SK-N-MC (cell line): ENCODE results near the gene AKAP13.

Experiments
- DNase-seq: peaks from one replicate; pipeline ENCODE4 v3.0.0-alpha.2; 2011; ENCODE audit warnings: low read depth, low spot score
- H3K27ac ChIP-seq: fragments of 200-600 bp; sonication (generic); 2 replicates; pipeline ENCODE4 v1.5.1; 2016; ENCODE audit warnings: mixed run types
- H3K36me3 ChIP-seq: fragments of 200-600 bp; sonication (generic); 2 replicates; pipeline ENCODE4 v1.6.1; 2017; ENCODE audit warnings: antibody characterized with exemption, low read length, mixed read lengths; ENCODE audit not compliant: insufficient read depth
- H3K4me3 ChIP-seq: fragments of 200-600 bp; sonication (generic); 2 replicates; pipeline ENCODE4 v1.5.1; 2016
- H3K9ac ChIP-seq: fragments of 200-600 bp; sonication (generic); 2 replicates; pipeline ENCODE4 v1.8.0; 2017; ENCODE audit warnings: mixed run types, mixed read lengths; ENCODE audit not compliant: insufficient read length
- H3K9me3 ChIP-seq: fragments of 200-600 bp; sonication (generic); 2 replicates; pipeline ENCODE4 v1.6.1; 2017; ENCODE audit warnings: low read depth, mild to moderate bottlenecking, antibody characterized with exemption, low read length, moderate library complexity, mixed read lengths
- EZH2 ChIP-seq: fragments of 200-600 bp; sonication (generic); IDR thresholded peaks from one replicate; pipeline ENCODE4 v1.6.1; 2017; ENCODE audit warnings: antibody characterized with exemption
- FOXP2 ChIP-seq: optimal IDR thresholded peaks from 2 replicates; pipeline ENCODE3; 2011; ENCODE audit warnings: mild to moderate bottlenecking, moderate library complexity; ENCODE audit not compliant: insufficient read depth; ENCODE audit errors: extremely low read length, control extremely low read depth
- POLR2AphosphoS5 ChIP-seq: IDR thresholded peaks from 2 replicates; pipeline ENCODE4 v1.6.1; 2012; ENCODE audit warnings: mild to moderate bottlenecking, low read depth, low read length, borderline replicate concordance

The AKAP13 gene

DNA sequence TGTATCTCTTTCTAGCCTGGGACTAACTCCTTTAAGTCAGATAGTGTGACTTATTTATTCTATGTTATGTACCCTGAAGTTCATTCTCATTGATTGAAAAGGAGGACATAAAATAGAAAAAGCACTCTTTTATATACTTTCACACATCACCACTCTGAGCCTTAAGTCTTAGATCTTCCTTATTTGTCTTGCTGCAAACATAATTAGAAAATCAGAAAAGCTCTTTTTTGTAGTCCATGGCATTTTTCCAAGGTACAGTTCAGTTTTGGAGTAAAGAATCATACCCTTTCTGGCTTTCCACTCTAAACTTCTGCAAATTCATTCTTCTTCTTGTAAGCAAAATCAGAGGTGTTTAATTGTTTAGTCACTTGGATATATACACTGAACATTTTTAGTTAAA, 75.5 kb downstream of the AKAP13 start:
- H3K9me3 ChIP-seq, result no peaks in the 10 kb centered on the region; the same call in 1 of the 2 replicates
- H3K36me3 ChIP-seq, result no peaks in the 10 kb centered on the region
- H3K27ac ChIP-seq, result no peak overlapping the region
- H3K9ac ChIP-seq, result no peak overlapping the region
- TF ChIP-seq POLR2AphosphoS5 (no peak), EZH2 (no peak), FOXP2 (no peak)
- H3K4me3 ChIP-seq, result no peak overlapping the region
- DNase-seq, result no peak

DNA sequence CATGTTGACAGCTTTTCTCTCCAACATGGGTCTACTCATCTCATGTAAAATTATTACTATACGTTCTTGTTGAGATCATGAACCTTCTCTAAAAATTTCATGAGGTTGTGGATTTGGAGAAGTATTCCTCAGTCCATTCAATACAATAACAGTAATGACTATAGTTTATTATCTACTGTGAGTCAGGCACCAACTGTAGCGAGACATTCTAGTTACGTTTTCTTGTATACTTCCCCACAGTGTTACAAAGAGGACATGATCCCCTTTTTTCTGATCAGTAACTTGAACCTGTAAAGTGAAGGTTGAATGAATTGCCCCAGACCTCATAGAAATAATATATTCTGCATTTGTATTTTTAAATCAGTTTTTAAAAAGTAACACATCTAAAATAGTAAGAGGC, 76.4 kb downstream of the AKAP13 start:
- DNase-seq, result no peak
- Histone ChIP-seq H3K9ac (no peak overlapping the region), H3K4me3 (no peak overlapping the region), H3K36me3 (no peaks in the 10 kb centered on the region), H3K27ac (no peak overlapping the region), H3K9me3 (no peaks in the 10 kb centered on the region)
- TF ChIP-seq EZH2, result no peak
- no peak for TF ChIP-seq FOXP2
- no peak for TF ChIP-seq POLR2AphosphoS5

DNA sequence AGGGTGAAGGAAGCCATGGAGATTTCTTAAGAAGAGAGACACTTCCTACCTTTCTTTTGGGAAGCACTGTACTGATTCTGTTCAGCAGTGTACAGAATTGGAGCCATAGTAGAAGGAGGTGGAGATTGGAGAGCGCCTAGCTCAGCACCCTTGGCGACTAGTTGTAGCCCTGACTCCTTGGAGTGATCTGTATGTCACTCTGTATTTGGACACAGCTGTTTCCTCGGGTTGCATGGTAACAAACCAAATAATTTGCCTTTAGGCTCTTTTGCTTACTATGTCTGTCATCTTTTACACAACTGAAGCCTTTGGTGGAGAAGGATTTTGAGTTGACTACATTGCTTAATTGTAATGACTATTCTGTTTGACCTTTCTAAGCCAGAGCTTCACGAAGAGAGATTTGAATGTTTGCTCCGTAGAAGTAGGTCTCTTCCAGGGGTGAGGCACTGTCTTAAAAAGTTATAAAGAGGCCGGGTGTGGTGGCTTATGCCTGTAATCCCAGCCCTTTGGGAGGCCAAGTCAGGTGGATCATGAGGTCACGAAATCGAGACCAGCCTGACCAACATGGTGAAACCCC, 77.1 kb downstream of the AKAP13 start:
- Histone ChIP-seq H3K9me3 (no peaks in the 10 kb centered on the region), H3K9ac (no peak overlapping the region), H3K27ac (no peak overlapping the region), H3K36me3 (no peaks in the 10 kb centered on the region), H3K4me3 (no peak overlapping the region)
- DNase-seq, result no peak
- no peak for TF ChIP-seq FOXP2
- no peak for TF ChIP-seq POLR2AphosphoS5
- no peak for TF ChIP-seq EZH2

DNA sequence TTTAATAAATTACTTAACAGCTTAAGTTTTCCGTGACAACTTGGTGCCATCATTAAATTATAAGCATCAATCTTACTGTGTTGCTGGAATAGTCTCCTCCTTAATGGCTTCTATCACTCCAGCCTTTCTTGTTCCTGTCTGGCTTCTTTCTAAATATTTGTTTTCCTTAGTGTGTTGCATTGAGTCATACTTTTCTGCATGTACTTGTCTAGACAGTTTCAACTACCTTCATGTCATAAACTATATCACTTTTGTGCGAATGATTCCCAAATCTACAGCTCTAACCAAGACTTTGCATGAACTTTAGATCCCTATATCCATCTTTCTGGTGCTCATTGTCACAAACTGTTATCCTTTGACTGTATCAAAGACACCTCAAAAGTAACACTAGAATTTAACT, 78.4 kb downstream of the AKAP13 start:
- H3K9ac ChIP-seq, result no peak overlapping the region
- no peak overlapping the region for H3K4me3 ChIP-seq

DNA sequence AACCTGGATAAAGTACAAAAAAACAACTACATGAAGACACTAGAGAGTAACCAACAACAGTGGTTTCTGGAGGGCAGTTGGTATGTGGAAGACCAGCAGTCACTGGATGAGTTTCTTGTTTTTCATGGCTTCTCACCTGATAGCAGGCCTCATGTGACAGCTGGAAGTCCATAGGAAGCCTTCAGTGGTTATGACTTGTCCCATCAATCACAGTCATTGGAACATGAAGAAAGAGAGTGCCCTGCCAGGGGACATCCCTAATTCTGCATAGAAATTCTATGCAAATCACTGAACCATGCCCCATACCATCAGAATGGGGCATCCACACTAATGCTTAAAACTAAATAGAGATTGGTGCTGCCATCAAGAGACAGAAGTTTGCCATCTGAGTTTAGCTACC, 81.6 kb downstream of the AKAP13 start:
- Histone ChIP-seq H3K9ac (no peak overlapping the region), H3K27ac (no peak overlapping the region), H3K4me3 (no peak overlapping the region), H3K36me3 (no peaks in the 10 kb centered on the region), H3K9me3 (no peaks in the 10 kb centered on the region)
- TF ChIP-seq EZH2 (no peak), FOXP2 (no peak), POLR2AphosphoS5 (no peak)
- no peak for DNase-seq

More for the DNA sequence above, 78.4 kb downstream of the AKAP13 start:
- no peak for TF ChIP-seq FOXP2
- TF ChIP-seq EZH2, result no peak
- TF ChIP-seq POLR2AphosphoS5, result no peak
- DNase-seq, result no peak
- no peaks in the 10 kb centered on the region for H3K36me3 ChIP-seq
- no peaks in the 10 kb centered on the region for H3K9me3 ChIP-seq
- no peak overlapping the region for H3K27ac ChIP-seq

DNA sequence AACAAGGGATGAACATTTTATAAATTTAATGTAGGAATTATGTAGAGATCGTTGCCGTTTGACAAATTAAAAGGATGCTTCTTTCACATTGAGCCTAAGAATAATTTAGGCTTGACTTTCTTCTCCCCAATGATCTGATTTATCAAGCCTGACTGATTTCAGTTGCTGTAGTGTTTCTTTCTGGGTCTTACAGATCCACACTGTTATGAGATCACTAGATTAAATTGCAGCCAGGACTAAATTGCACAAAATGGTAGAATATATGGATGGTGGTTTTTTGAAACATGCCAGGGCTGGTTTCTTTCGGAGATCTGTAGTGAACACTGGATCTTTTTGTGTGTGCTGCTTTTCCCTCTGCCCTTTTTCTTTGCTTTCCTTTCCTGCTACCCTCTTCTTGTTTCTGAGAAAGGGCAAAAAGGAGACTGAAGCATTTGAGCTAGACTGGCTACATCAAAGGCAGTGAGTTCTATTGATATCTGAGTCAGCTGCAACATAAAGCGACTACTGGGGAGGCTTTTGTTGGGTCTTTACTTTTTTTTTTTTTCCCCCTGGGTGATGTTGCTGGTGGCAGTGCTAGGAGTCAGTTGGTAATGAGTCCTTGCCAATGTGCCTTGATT, 83.0 kb downstream of the AKAP13 start:
- TF ChIP-seq FOXP2, result no peak
- no peak for TF ChIP-seq POLR2AphosphoS5
- no peak for TF ChIP-seq EZH2
- no peak overlapping the region for H3K27ac ChIP-seq
- no peak for DNase-seq
- no peak overlapping the region for H3K4me3 ChIP-seq
- H3K9me3 ChIP-seq, result no peaks in the 10 kb centered on the region
- no peaks in the 10 kb centered on the region for H3K36me3 ChIP-seq
- H3K9ac ChIP-seq, result no peak overlapping the region

DNA sequence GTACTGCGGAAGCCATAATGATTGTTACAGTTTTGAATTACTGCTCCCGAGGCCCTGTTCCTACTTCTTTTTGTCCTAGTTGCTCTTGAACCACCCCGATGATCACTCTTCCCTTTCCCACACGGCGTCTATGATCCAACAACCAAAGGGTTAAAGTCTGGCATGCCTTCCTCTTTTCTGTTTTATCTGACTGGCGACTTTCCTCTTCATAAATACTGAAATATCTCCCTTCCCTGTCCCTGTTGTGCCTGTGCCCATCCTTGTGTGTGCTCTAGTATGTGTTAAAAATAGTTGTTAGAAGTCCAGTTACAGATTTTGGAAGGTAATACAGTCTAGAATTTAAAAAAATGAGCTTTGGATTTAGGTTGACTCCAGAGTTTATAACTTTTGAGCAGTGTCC, 83.6 kb downstream of the AKAP13 start:
- H3K9ac ChIP-seq, result no peak overlapping the region
- no peak overlapping the region for H3K27ac ChIP-seq
- DNase-seq, result no peak
- no peaks in the 10 kb centered on the region for H3K9me3 ChIP-seq
- H3K36me3 ChIP-seq, result no peaks in the 10 kb centered on the region
- no peak for TF ChIP-seq EZH2
- H3K4me3 ChIP-seq, result no peak overlapping the region

DNA sequence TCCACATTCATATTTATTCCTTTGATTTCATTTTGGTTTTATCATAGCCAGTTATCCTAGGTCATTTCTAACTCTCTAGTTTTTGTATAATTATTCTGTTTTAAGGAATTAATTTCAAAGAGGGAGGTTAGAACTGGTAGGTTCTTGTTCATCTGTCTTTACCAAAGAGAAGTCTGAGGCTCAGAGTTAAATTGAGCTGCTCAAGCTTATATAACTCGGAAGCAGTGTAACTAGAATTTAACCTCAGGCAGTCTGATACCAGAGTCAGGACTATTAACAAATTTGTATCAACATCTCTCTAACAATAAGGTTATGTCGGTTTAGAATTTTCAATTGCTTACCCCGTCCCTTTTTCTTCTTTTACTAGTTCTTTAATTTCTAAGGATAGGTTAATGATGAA, 84.1 kb downstream of the AKAP13 start:
- no peak for TF ChIP-seq POLR2AphosphoS5
- no peak for TF ChIP-seq FOXP2
- no peak for TF ChIP-seq EZH2
- no peak overlapping the region for H3K9ac ChIP-seq
- no peak overlapping the region for H3K4me3 ChIP-seq
- H3K9me3 ChIP-seq, result no peaks in the 10 kb centered on the region
- H3K36me3 ChIP-seq, result no peaks in the 10 kb centered on the region
- DNase-seq, result no peak
- no peak overlapping the region for H3K27ac ChIP-seq

DNA sequence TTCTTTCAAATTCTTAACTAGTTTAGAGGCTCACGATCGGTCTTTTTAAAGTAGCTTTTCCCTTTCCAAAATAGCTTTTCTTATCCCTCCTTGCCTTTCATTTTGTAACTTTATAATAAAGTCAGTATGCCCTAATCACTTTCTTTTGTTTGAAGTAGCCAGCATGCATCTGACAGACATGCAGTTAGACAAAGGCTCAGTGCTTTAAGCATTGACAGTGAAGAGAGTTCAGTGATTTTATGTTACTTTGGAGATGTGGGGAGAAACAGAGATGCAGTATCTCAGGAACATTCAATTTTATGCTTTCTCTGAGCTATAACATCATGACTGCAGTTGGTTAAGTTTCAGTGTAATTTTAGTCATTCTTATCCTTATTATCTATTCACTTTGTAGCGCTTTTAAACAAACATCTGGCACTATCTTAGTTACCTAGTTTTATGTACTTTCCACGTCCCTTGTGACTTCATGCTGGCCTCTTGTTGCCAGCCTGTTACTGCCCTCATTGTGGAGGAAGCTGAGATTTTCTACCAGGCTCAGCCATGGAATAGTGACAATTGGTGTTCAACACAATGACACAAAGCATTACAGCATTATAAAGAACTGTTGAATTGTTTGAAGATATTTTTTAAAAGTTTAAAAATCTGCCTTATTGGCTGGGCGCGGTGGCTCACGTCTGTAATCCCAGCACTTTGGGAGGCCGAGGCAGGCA, 90.3 kb downstream of the AKAP13 start:
- TF ChIP-seq EZH2, result no peak
- no peak for TF ChIP-seq FOXP2
- TF ChIP-seq POLR2AphosphoS5, result no peak
- no peaks in the 10 kb centered on the region for H3K9me3 ChIP-seq
- no peak overlapping the region for H3K9ac ChIP-seq
- H3K36me3 ChIP-seq, result no peaks in the 10 kb centered on the region
- DNase-seq, result no peak
- H3K4me3 ChIP-seq, result no peak overlapping the region
- no peak overlapping the region for H3K27ac ChIP-seq

DNA sequence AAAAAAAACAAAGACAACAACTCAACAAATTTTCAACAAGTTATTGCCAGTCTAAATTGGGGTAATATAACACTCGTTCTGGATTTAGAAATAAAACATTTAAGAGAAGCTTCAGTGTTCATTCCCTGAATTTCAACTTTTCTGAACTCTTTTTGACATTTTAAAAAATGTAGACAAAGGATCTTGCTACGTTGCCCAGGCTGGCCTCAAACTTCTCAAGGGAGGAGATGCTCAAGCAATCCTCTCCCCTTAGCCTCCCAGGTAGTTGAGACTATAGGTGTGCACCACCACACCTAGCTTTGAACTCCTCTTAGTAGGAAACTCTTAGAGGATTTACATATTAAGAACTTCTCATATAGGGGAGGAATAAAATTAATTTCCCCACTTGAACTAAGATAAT, 91.9 kb downstream of the AKAP13 start:
- no peak for TF ChIP-seq EZH2
- TF ChIP-seq FOXP2, result no peak
- TF ChIP-seq POLR2AphosphoS5, result no peak
- no peak for DNase-seq

More for the DNA sequence above, 91.9 kb downstream of the AKAP13 start:
- H3K9ac ChIP-seq, result no peak overlapping the region
- H3K4me3 ChIP-seq, result no peak overlapping the region
- no peak overlapping the region for H3K27ac ChIP-seq
- H3K36me3 ChIP-seq, result no peaks in the 10 kb centered on the region
- H3K9me3 ChIP-seq, result no peaks in the 10 kb centered on the region
